ENCODE results near the gene ATP2B1.

ATP2B1 gene

GRCh38 chr12:89578499-89578898 is 130.1 kb downstream of the ATP2B1 start:
- no peak for DNase-seq

GRCh38 chr12:89576572-89577220 is 131.9 kb downstream of the ATP2B1 start:
- no peaks in the 10 kb centered on the region for H3K27me3 Mint-ChIP-seq
- H3K4me3 Mint-ChIP-seq = no peak overlapping the region
- H3K36me3 Mint-ChIP-seq (ENCODE audit: low read depth) = no peaks in the 10 kb centered on the region
- H3K9me3 Mint-ChIP-seq = no peaks in the 10 kb centered on the region
- DNase-seq = no peak
- H3K4me1 Mint-ChIP-seq (ENCODE audit: low read depth) = peaks cover 5% of the 10 kb centered on the region
- no peak overlapping the region for H3K27ac Mint-ChIP-seq

More at GRCh38 chr12:89578499-89578898, 130.1 kb downstream of the ATP2B1 start:
- no peaks in the 10 kb centered on the region for H3K27me3 Mint-ChIP-seq
- H3K4me3 Mint-ChIP-seq = no peak overlapping the region
- no peak overlapping the region for H3K27ac Mint-ChIP-seq
- peaks cover 5% of the 10 kb centered on the region for H3K4me1 Mint-ChIP-seq (ENCODE audit: low read depth)
- H3K9me3 Mint-ChIP-seq = no peaks in the 10 kb centered on the region
- peaks cover 5% of the 10 kb centered on the region for H3K36me3 Mint-ChIP-seq (ENCODE audit: low read depth)

GRCh38 chr12:89575374-89575773 is 133.3 kb downstream of the ATP2B1 start:
- H3K4me1 Mint-ChIP-seq (ENCODE audit: low read depth) = peaks cover 5% of the 10 kb centered on the region
- H3K4me3 Mint-ChIP-seq = no peak overlapping the region
- no peaks in the 10 kb centered on the region for H3K36me3 Mint-ChIP-seq (ENCODE audit: low read depth)
- no peak for DNase-seq
- no peaks in the 10 kb centered on the region for H3K27me3 Mint-ChIP-seq
- no peaks in the 10 kb centered on the region for H3K9me3 Mint-ChIP-seq
- no peak overlapping the region for H3K27ac Mint-ChIP-seq

GRCh38 chr12:89574736-89575208 is 133.9 kb downstream of the ATP2B1 start:
- Mint-ChIP-seq H3K4me1 (ENCODE audit: low read depth) (peaks cover 5% of the 10 kb centered on the region), H3K4me3 (no peak overlapping the region), H3K27me3 (no peaks in the 10 kb centered on the region), H3K9me3 (no peaks in the 10 kb centered on the region), H3K36me3 (ENCODE audit: low read depth) (no peaks in the 10 kb centered on the region), H3K27ac (no peak overlapping the region)
- no peak for DNase-seq

- Mint-ChIP-seq H3K9me3 (no peaks in the 10 kb centered on the region), H3K4me3 (no peak overlapping the region), H3K27me3 (no peaks in the 10 kb centered on the region), H3K36me3 (ENCODE audit: low read depth) (no peaks in the 10 kb centered on the region), H3K4me1 (ENCODE audit: low read depth) (no peaks in the 10 kb centered on the region), H3K27ac (no peak overlapping the region)
- no peak for DNase-seq
Measured at GRCh38 chr12:89573051-89573810, 135.4 kb downstream of the ATP2B1 start.

GRCh38 chr12:89571491-89572195 is 137.0 kb downstream of the ATP2B1 start:
- DNase-seq = no peak
- Mint-ChIP-seq H3K27ac (no peak overlapping the region), H3K27me3 (no peaks in the 10 kb centered on the region), H3K9me3 (no peaks in the 10 kb centered on the region), H3K36me3 (ENCODE audit: low read depth) (no peaks in the 10 kb centered on the region), H3K4me3 (no peak overlapping the region), H3K4me1 (ENCODE audit: low read depth) (peaks cover 5% of the 10 kb centered on the region)

- H3K27ac Mint-ChIP-seq = no peak overlapping the region
- no peaks in the 10 kb centered on the region for H3K9me3 Mint-ChIP-seq
- H3K4me3 Mint-ChIP-seq = no peak overlapping the region
- H3K4me1 Mint-ChIP-seq (ENCODE audit: low read depth) = peaks cover 9% of the 10 kb centered on the region
- no peaks in the 10 kb centered on the region for H3K36me3 Mint-ChIP-seq (ENCODE audit: low read depth)
- no peaks in the 10 kb centered on the region for H3K27me3 Mint-ChIP-seq
- no peak for DNase-seq
Measured at GRCh38 chr12:89568484-89568883, 140.2 kb downstream of the ATP2B1 start.

GRCh38 chr12:89567691-89568239 is 140.9 kb downstream of the ATP2B1 start:
- Mint-ChIP-seq H3K9me3 (no peaks in the 10 kb centered on the region), H3K27me3 (no peaks in the 10 kb centered on the region), H3K36me3 (ENCODE audit: low read depth) (no peaks in the 10 kb centered on the region), H3K4me1 (ENCODE audit: low read depth) (peaks cover 9% of the 10 kb centered on the region), H3K4me3 (no peak overlapping the region), H3K27ac (no peak overlapping the region)
- DNase-seq = no peak

GRCh38 chr12:89566615-89567014 is 142.0 kb downstream of the ATP2B1 start:
- Mint-ChIP-seq H3K27ac (no peak overlapping the region), H3K9me3 (no peaks in the 10 kb centered on the region), H3K27me3 (no peaks in the 10 kb centered on the region), H3K36me3 (ENCODE audit: low read depth) (no peaks in the 10 kb centered on the region), H3K4me1 (ENCODE audit: low read depth) (peaks cover 12% of the 10 kb centered on the region), H3K4me3 (no peak overlapping the region)
- no peak for DNase-seq

- Mint-ChIP-seq H3K9me3 (no peaks in the 10 kb centered on the region), H3K27me3 (no peaks in the 10 kb centered on the region), H3K4me3 (no peak overlapping the region)
Measured at GRCh38 chr12:89565002-89565401, 143.6 kb downstream of the ATP2B1 start.

GRCh38 chr12:89559753-89560152 is 148.9 kb downstream of the ATP2B1 start:
- Mint-ChIP-seq H3K4me1 (ENCODE audit: low read depth) (peaks cover 3% of the 10 kb centered on the region), H3K27ac (no peak overlapping the region), H3K4me3 (no peak overlapping the region), H3K9me3 (no peaks in the 10 kb centered on the region), H3K27me3 (no peaks in the 10 kb centered on the region), H3K36me3 (ENCODE audit: low read depth) (no peaks in the 10 kb centered on the region)
- DNase-seq = no peak

More at GRCh38 chr12:89565002-89565401, 143.6 kb downstream of the ATP2B1 start:
- no peak for DNase-seq
- Mint-ChIP-seq H3K4me1 (ENCODE audit: low read depth) (peaks cover 12% of the 10 kb centered on the region), H3K36me3 (ENCODE audit: low read depth) (no peaks in the 10 kb centered on the region), H3K27ac (no peak overlapping the region)

- Mint-ChIP-seq H3K4me3 (no peak overlapping the region), H3K27ac (no peak overlapping the region), H3K4me1 (ENCODE audit: low read depth) (peaks cover 2% of the 10 kb centered on the region), H3K27me3 (no peaks in the 10 kb centered on the region), H3K9me3 (peaks cover 4% of the 10 kb centered on the region), H3K36me3 (ENCODE audit: low read depth) (no peaks in the 10 kb centered on the region)
- DNase-seq = no peak
Measured at GRCh38 chr12:89556976-89557375, 151.7 kb downstream of the ATP2B1 start.

GRCh38 chr12:89552376-89552775 is 156.3 kb downstream of the ATP2B1 start:
- Mint-ChIP-seq H3K4me1 (ENCODE audit: low read depth) (no peaks in the 10 kb centered on the region), H3K27me3 (peaks cover 3% of the 10 kb centered on the region), H3K27ac (no peak overlapping the region), H3K9me3 (peaks cover 4% of the 10 kb centered on the region), H3K36me3 (ENCODE audit: low read depth) (no peaks in the 10 kb centered on the region), H3K4me3 (no peak overlapping the region)
- no peak for DNase-seq

GRCh38 chr12:89551747-89552146 is 156.9 kb downstream of the ATP2B1 start:
- H3K4me3 Mint-ChIP-seq = no peak overlapping the region
- H3K9me3 Mint-ChIP-seq = peaks cover 4% of the 10 kb centered on the region
- DNase-seq = no peak
- no peaks in the 10 kb centered on the region for H3K36me3 Mint-ChIP-seq (ENCODE audit: low read depth)
- H3K27me3 Mint-ChIP-seq = peaks cover 3% of the 10 kb centered on the region
- no peak overlapping the region for H3K27ac Mint-ChIP-seq
- no peaks in the 10 kb centered on the region for H3K4me1 Mint-ChIP-seq (ENCODE audit: low read depth)
